ENCODE measurements around the gene MOBP.

MOBP gene

DNA sequence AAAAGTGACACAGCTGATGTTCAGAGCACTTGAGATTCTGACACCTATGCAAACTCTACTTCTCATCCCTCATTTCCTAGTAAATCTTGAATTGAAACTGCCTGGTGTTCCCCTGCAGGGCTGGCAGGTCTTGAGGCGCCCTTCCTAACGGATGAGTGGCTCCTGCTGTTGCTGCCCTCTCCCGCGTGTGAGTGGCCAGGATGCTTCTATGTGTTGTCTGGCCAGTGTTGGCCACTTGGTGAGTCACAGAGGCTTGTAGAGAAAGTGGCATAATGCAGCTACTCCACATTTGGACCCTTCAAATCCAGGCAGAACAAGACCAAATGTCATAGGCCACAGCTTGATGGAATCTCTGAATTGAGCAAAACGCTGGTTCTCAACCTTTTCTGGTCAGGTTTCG is 63.6 kb downstream of the MOBP start:
- TF ChIP-seq, protein P1, sequence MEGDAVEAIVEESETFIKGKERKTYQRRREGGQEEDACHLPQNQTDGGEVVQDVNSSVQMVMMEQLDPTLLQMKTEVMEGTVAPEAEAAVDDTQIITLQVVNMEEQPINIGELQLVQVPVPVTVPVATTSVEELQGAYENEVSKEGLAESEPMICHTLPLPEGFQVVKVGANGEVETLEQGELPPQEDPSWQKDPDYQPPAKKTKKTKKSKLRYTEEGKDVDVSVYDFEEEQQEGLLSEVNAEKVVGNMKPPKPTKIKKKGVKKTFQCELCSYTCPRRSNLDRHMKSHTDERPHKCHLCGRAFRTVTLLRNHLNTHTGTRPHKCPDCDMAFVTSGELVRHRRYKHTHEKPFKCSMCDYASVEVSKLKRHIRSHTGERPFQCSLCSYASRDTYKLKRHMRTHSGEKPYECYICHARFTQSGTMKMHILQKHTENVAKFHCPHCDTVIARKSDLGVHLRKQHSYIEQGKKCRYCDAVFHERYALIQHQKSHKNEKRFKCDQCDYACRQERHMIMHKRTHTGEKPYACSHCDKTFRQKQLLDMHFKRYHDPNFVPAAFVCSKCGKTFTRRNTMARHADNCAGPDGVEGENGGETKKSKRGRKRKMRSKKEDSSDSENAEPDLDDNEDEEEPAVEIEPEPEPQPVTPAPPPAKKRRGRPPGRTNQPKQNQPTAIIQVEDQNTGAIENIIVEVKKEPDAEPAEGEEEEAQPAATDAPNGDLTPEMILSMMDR (conservative IDR thresholded peaks at IDR 0.05) = no peak
- no peak overlapping the region for H3K27ac ChIP-seq

DNA sequence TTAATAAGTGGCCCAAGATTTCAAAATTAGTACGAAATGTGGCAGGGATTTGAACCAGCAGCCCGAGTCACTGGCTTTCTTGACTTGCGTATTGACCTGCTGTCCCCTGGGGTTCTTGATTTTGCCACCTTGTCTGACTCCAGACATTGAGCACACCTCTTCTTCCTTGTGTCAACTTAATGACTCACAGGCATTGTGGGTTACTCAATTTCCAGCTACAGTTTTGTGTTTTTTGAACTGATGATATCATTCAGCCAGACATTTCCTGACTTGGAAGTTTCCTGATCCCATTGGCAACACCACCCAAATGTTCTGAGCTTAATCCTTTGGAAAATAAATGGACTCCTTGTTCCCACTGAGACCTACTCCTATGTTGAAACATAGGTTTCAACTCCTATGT is 64.2 kb downstream of the MOBP start:
- TF ChIP-seq, protein P1 (conservative IDR thresholded peaks at IDR 0.05) = no peak
- H3K27ac ChIP-seq = no peak overlapping the region

DNA sequence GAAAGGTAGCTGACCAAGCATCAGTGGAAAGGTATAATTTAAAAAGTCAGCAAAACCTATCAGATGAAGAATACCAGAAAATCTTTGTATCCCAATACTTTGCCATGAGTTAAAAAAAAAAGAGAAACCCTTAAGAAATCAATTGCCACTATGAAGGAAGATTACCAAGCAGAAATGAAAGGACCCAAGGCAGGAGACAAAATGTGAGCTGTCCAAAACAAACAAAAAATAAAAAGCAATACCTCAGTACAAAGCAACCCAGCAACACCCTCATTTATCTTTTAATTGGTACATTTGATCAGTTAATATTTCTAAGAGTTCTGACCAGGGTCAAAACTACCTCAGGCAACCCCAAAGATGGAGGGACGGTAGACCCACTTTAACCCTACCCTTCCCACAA is 65.3 kb downstream of the MOBP start:
- TF ChIP-seq, protein P1 (conservative IDR thresholded peaks at IDR 0.05) = no peak
- H3K27ac ChIP-seq = no peak overlapping the region

DNA sequence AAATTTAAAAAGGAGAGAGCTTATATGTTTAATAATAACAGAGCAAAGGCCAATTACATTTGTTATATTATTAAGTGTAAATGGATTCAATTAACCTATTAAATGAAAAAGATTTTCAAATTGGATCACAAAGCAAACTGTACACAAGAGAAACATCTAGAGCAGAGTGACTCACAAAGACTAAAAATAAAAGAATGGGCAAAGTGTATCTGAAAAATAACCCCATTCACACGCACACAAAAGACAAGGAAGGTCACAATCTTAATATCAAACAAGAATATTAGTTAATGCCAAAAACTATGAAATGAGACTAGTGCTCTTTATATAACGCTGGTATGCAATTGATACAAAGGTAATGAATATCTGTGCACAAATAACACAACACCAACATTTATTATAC is 65.7 kb downstream of the MOBP start:
- TF ChIP-seq, protein P1 (conservative IDR thresholded peaks at IDR 0.05) = no peak
- no peak overlapping the region for H3K27ac ChIP-seq

DNA sequence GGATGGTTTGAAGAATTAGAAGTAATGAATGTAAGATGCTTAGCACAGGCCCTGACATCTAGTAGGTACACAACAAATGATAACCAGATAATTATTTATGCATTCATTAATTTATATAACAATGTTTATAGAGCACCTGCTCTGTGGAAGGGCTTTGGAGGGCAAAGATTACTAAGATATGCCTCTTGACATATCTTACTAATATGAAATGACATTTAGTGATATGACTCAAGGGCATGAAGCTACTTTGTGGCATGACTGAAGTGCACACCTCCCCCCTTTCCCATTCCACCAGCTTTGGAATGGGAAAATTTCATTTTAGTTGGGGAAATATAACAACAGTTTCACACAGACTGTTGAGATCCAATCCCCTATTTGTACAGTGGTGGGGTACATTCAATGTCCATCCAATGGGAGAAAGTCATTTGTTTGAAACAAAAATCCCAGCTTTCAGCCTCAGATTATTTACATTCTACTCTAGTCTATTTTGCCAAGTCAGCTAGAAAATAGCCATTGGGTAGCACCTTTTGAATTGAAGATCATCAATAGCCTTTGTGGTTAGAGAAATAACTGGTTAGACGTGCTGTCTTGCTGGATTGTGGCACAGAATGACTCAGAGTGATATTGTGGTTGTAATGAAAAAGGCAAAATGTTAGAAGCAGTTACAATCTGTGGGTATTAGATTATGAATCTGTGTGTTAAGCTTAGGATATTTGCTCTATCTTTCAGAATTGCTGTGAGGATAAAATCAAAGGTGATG is 72.9 kb downstream of the MOBP start:
- TF ChIP-seq, protein P1 (conservative IDR thresholded peaks at IDR 0.05) = no peak
- no peak overlapping the region for H3K27ac ChIP-seq

DNA sequence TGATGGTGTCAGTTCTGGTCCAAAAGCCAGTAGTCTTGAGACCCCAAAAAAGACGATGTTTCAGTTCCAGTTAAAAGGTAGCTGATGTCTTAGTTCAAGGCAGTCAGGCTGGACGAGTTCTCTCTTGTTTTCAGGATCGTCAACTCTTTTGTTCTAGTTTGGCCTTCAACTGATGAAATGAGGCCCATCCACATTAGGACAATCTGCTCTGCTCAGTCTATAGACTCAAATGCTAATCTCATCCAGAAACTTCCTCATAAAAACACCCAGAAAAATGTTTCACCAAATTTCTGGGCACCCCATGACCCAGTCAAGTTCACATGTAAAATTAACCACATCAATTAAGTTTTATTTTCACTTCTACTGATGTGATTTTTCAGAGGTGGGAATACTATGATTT is 74.0 kb downstream of the MOBP start:
- TF ChIP-seq, protein P1 (conservative IDR thresholded peaks at IDR 0.05) = no peak
- H3K27ac ChIP-seq = no peak overlapping the region

DNA sequence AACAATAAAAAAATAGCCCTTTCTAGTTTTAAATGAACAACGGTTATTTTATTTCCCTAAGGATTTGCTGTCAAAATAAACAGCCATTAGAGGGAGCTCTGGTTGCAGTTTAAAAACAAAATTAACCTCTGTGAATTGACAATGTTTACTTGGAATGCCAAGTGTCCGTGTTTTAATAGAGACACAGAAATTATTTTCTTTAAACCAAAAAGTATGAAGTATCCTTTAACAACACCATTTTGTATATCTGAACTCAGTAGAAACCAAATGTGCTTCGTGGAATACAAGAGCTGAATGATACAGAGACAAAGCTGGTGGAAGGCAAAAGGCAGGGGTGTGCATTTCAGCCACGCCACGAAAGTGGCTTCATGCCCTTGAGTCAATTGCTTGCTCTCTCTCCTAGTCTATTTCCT is 74.4 kb downstream of the MOBP start:
- TF ChIP-seq, protein P1 (conservative IDR thresholded peaks at IDR 0.05) = peak; percentile 88
- peak overlapping the region; percentile 9; the same call in 1 of the 2 replicates for H3K27ac ChIP-seq

Measured in VCaP (cell line).